ENCODE data around the gene PIPOX.

- TF ChIP-seq CTCF (IDR thresholded peaks at IDR 0.05) (no peak), POLR2A (IDR thresholded peaks at IDR 0.05) (no peak), EP300 (IDR thresholded peaks at IDR 0.05; ENCODE audit: low read depth) (no peak)
Observed at GRCh38 chr17:29061036-29061435, 18.1 kb downstream of the PIPOX start.
